Measurements from ENCODE around the gene XYLT1. TPM values are rescaled to one million over a fixed set of nuclear protein-coding genes. Genes with fewer than 3 reads are reported as not detected.

Gene XYLT1
- total RNA-seq, 6 experiments from 2014 or later, result 22.0 to 51.1 (median 27.5) TPM

- Mint-ChIP-seq H3K4me3 (no peak overlapping the region), H3K4me1 (ENCODE audit: low read depth) (no peaks in the 10 kb centered on the region), H3K27ac (no peak overlapping the region), H3K36me3 (ENCODE audit: low read depth) (peaks cover 5% of the 10 kb centered on the region), H3K27me3 (ENCODE audit: insufficient read depth) (peaks cover 2% of the 10 kb centered on the region; the same call in 1 of the 2 replicates), H3K9me3 (no peaks in the 10 kb centered on the region)
- no peak for DNase-seq
- no peak for TF ChIP-seq CTCF (IDR thresholded peaks at IDR 0.05)
Observed at GRCh38 chr16:17108596-17108995, 362.2 kb downstream of the XYLT1 start.

- H3K36me3 Mint-ChIP-seq (ENCODE audit: low read depth), result peaks cover 7% of the 10 kb centered on the region
- no peaks in the 10 kb centered on the region for H3K4me1 Mint-ChIP-seq (ENCODE audit: low read depth)
- H3K4me3 Mint-ChIP-seq, result no peak overlapping the region
- peaks cover 2% of the 10 kb centered on the region; the same call in 1 of the 2 replicates for H3K27me3 Mint-ChIP-seq (ENCODE audit: insufficient read depth)
- no peak for DNase-seq
- no peak for TF ChIP-seq CTCF (IDR thresholded peaks at IDR 0.05)
- no peaks in the 10 kb centered on the region for H3K9me3 Mint-ChIP-seq
- no peak overlapping the region for H3K27ac Mint-ChIP-seq
Observed at GRCh38 chr16:17107450-17107849, 363.3 kb downstream of the XYLT1 start.

- Mint-ChIP-seq H3K27me3 (ENCODE audit: insufficient read depth) (peaks cover 2% of the 10 kb centered on the region; the same call in 1 of the 2 replicates), H3K27ac (no peak overlapping the region), H3K4me3 (no peak overlapping the region), H3K9me3 (no peaks in the 10 kb centered on the region), H3K4me1 (ENCODE audit: low read depth) (no peaks in the 10 kb centered on the region), H3K36me3 (ENCODE audit: low read depth) (peaks cover 12% of the 10 kb centered on the region)
- no peak for TF ChIP-seq CTCF (IDR thresholded peaks at IDR 0.05)
- no peak for DNase-seq
Observed at GRCh38 chr16:17106243-17106791, 364.4 kb downstream of the XYLT1 start.

GRCh38 chr16:17105239-17105797 is 365.4 kb downstream of the XYLT1 start:
- Mint-ChIP-seq H3K4me1 (ENCODE audit: low read depth) (no peaks in the 10 kb centered on the region), H3K36me3 (ENCODE audit: low read depth) (peaks cover 12% of the 10 kb centered on the region), H3K27ac (no peak overlapping the region), H3K27me3 (ENCODE audit: insufficient read depth) (peaks cover 2% of the 10 kb centered on the region; the same call in 1 of the 2 replicates), H3K9me3 (no peaks in the 10 kb centered on the region), H3K4me3 (no peak overlapping the region)
- no peak for TF ChIP-seq CTCF (IDR thresholded peaks at IDR 0.05)
- no peak for DNase-seq

GRCh38 chr16:17104654-17105053 is 366.1 kb downstream of the XYLT1 start:
- Mint-ChIP-seq H3K4me1 (ENCODE audit: low read depth) (no peaks in the 10 kb centered on the region), H3K27ac (no peak overlapping the region), H3K4me3 (no peak overlapping the region), H3K9me3 (no peaks in the 10 kb centered on the region), H3K27me3 (ENCODE audit: insufficient read depth) (peaks cover 2% of the 10 kb centered on the region; the same call in 1 of the 2 replicates), H3K36me3 (ENCODE audit: low read depth) (peaks cover 12% of the 10 kb centered on the region)
- DNase-seq, result no peak
- TF ChIP-seq CTCF (IDR thresholded peaks at IDR 0.05), result no peak

Measured in HFFc6 (cell line).